GM20000 (cell line): Measurements from ENCODE around the gene SNX5.
A peak's percentile ranks its signal among the peaks of the same experiment; 100 is the strongest.

Source experiments
- DNase-seq: peaks from one replicate; pipeline ENCODE4 v3.0.0; 2012; ENCODE audit warnings: low spot score
- TF ChIP-seq, protein P1 (sequence below): IDR thresholded peaks from 2 replicates; pipeline ENCODE4 v1.5.1; 2012; ENCODE audit warnings: mild to moderate bottlenecking, control low read depth; ENCODE audit errors: extremely low read depth, missing control alignments

The SNX5 gene

DNA sequence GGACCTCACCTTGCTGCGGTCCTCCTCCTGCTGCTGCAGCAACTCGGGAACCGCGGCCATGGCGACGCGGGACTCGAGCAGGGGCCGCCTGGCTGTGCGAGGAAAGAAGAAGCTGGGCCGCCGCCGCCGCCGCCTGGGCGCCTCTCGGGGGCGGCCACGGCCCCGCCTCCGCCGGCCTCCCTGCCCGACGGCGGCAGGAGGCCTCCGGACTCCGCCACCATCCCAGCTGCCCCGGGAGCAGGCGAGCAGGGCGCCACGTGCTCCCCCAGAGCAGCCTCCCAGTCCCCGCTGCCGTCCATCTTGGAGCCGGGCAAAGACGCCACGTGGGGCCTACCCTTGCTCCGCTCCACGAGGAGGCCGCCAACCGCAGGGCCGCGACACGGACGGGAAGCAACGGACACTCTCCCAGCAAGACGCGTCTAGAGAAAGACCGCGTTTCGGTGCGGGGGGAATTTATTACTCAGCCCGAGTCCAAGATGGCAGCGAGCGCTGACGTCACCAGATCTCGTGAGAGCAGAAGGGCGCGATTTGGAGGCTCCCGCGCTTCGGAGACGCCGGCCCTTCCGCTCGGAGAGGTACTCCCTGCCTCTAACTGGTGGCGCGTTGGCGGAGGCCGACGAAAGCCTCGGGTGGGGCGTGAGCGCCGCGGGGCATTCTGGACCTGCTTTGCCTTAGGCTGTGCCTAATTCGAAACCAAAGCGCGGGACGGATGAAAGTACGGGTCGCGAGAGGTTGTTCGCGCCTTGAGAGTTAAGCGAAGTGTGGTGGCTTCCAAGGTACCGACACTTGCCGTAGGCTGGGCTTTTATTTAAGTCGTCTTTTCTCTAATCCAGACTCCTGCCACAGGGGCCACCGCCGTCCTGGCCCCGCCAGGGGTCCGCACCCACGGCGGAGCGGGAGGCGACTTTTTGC lies at the start of gene SNX5, which contains the start of gene MGME1:
Gene SNX5, minus strand, starts transcription at position 429 of the 912 bp plus-strand sequence. Its CDS starts 369 bp downstream, at position 60.
Gene MGME1, plus strand, starts transcription at position 653 of the 912 bp plus-strand sequence. CDS start 842 bp downstream, outside the sequence.
- TF ChIP-seq, protein P1, sequence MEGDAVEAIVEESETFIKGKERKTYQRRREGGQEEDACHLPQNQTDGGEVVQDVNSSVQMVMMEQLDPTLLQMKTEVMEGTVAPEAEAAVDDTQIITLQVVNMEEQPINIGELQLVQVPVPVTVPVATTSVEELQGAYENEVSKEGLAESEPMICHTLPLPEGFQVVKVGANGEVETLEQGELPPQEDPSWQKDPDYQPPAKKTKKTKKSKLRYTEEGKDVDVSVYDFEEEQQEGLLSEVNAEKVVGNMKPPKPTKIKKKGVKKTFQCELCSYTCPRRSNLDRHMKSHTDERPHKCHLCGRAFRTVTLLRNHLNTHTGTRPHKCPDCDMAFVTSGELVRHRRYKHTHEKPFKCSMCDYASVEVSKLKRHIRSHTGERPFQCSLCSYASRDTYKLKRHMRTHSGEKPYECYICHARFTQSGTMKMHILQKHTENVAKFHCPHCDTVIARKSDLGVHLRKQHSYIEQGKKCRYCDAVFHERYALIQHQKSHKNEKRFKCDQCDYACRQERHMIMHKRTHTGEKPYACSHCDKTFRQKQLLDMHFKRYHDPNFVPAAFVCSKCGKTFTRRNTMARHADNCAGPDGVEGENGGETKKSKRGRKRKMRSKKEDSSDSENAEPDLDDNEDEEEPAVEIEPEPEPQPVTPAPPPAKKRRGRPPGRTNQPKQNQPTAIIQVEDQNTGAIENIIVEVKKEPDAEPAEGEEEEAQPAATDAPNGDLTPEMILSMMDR = no peak
- peak; percentile 96 for DNase-seq

DNA sequence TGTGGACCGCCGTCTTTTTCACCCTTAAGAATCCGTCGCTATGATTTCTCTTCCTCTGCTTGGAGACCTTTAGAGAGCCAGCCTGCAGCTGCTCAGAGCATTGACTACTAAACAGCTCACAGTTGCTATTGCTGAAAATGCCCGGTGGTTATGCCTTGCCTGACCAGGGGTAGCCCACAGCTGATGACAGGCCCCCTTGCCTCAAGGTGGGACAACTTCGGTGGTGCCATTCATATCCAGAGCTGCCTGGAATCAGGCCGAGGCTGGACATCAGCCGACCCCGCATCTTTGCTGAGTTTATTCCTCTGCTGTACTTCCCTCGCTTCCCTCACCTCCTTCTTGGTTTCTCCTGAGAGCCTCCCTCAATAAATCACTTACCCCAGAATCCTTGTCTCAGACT lies 49.5 kb upstream of the SNX5 start:
- DNase-seq = no peak
- TF ChIP-seq, protein P1 = no peak

DNA sequence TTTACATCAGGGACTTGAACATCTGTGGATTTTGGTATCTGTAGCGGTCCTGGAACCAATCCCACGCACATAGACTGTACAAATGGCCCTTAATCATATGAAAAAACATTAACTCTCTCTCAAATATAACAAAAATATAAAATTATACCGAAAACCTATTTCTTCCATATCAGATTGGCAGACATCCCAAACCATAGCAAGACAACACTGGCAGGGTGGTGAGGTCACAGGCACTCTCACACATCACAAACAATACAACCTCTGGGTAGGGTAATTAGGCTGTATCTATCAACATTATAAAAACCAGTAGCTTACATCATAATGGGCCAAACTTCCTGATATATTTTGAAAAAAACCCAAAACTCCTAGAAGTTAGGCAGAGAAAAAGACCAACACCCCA lies 48.2 kb upstream of the SNX5 start:
- no peak for DNase-seq
- TF ChIP-seq, protein P1 = no peak

DNA sequence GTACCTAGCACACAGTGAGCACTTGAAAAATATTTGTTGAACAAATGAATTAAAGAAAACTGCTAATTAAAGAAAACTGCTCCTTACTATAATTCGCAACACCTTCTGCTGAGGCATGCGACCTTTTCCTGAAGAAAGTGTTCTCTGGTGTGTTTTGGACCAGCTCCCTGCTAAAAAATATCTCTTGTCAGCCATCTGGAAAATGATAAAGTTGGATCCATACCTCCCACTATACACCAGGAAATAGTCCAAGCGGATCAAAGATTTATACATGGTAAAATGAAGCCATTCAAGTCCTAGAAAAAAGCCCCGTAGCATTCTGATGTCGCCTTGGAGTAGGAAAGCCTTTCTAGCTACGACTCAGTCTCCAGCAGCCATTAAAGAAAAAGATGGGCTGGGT lies 45.8 kb upstream of the SNX5 start:
- no peak for DNase-seq
- TF ChIP-seq, protein P1 = no peak

DNA sequence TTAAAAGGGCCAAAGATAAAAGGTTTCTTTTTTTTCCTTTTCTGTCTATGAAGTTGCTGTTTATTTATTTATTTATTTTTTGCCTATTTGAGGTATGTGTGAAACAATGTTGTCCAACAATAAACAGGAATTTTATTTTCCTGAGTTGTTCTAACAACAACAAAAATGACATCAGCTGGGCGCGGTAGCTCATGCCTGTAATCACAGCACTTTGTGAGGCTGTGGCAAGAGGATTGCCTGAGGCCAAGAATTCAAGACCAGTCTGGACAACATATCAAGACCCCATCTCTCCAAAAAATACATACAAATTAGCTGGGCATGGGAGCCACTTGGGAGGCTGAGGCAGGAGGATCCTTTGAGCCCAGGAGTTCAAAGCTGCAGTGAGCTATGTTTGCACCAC lies 44.3 kb upstream of the SNX5 start:
- no peak for DNase-seq
- TF ChIP-seq, protein P1 = no peak

DNA sequence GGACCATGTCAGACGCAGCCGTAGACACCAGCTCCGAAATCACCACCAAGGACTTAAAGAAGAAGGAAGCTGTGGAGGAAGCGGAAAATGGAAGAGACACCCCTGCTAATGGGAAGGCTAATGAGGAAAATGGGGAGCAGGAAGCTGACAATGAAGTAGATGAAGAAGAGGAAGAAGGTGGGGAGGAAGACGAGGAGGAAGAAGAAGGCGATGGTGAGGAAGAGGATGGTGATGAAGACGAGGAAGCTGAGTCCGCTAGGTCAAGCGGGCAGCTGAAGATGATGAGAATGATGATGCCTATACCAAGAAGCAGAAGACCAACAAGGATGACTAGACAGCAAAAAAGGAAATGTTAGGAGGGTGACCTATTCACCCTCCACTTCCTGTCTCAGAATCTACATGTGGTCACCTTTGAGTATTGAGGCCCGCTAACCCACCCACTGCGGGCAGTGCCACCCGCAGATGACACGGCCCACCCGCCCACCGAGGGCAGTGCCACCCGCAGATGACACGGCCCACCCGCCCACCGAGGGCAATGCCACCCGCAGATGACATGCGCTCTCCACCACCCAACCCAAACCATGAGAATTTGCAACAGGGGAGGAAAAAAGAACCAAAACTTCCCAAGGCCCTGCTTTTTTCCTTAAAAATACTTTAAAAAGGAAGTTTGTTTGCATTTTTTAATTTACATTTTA lies 43.5 kb upstream of the SNX5 start:
- no peak for DNase-seq
- TF ChIP-seq, protein P1 = no peak

DNA sequence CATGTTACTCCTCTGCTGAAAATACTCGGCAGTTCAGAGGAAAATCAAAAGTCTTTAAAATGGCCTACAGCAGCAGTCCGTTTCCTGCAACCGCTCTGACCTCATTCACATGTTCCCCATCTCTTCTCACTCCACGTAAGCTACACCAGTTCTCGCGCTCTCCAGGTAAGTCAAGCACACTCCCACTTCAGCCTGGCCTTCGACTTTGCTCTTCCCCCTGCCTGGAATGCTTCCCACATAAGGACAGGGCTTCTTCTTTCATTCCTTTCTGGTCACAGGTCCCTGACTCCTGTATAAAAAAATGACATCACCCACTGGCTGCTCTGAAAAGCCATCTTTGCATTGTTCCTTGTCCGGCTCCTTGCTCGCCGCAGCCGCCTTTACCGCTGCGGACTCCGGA lies 42.9 kb upstream of the SNX5 start:
- DNase-seq = no peak
- TF ChIP-seq, protein P1 = no peak
